Endothelial cell of umbilical vein (primary cell): ENCODE results near the gene SPTB. TPM values are rescaled to one million over a fixed set of nuclear protein-coding genes. Genes with fewer than 3 reads are reported as not detected.

Experiments used
- BruUV-seq: library from RNA; stranded (reverse); fragments of 400-500 nt; replicated peaks from 2 replicates; lab custom pipeline; 2021; lab: Mats Ljungman, UMichigan
- CTCF ChIA-PET: fragments of 300-600, 350-600 bp; sonication (Branson Sonifier 250); formaldehyde crosslinking; loops from one replicate; lab custom pipeline; 2021; ENCODE audit warnings: antibody characterized with exemption, inconsistent platforms; lab: Charles Lee
- POLR2A ChIA-PET: fragments of 300-600, 350-600 bp; sonication (Branson Sonifier 250); formaldehyde crosslinking; loops from one replicate; lab custom pipeline; 2021; ENCODE audit warnings: antibody characterized with exemption, inconsistent platforms; lab: Charles Lee
- DNase-seq: peaks from one replicate; pipeline ENCODE4 v3.0.0-alpha.2; 2011; ENCODE audit warnings: low read depth, low spot score
- FAIRE-seq: peaks from 2 replicates; lab custom pipeline; 2011; peaks lifted over from hg19 to GRCh38; lab: Jason Lieb, UNC
- H2AFZ ChIP-seq: 2 replicates; pipeline ENCODE4 v1.6.0; 2012; ENCODE audit warnings: low read depth, low read length, control low read depth, inconsistent platforms
- H3K27ac ChIP-seq: 2 replicates; pipeline ENCODE4 v1.5.1; 2011; ENCODE audit warnings: low read depth, mild to moderate bottlenecking, control low read depth, low read length, moderate library complexity; ENCODE audit not compliant: insufficient read depth
- H3K27me3 ChIP-seq, 2 experiments: 2 replicates each; pipeline versions ENCODE4 v1.6.0 to v1.6.1; 2011; ENCODE audit warnings: low read length in 2 of 2, mixed read lengths in 1 of 2; ENCODE audit not compliant: control insufficient read depth in 2 of 2, insufficient read depth in 2 of 2
- H3K36me3 ChIP-seq, 2 experiments: 2 replicates in 1 of 2; 3 replicates in 1 of 2; pipeline ENCODE4 v1.5.1; 2011; ENCODE audit warnings: low read length in 2 of 2, mild to moderate bottlenecking in 1 of 2, moderate library complexity in 1 of 2; ENCODE audit not compliant: control insufficient read depth in 2 of 2, insufficient read depth in 2 of 2; ENCODE audit errors: extremely low read depth in 1 of 2
- H3K4me1 ChIP-seq: 3 replicates; pipeline ENCODE4 v1.5.1; 2011; ENCODE audit warnings: mild to moderate bottlenecking, low read length; ENCODE audit not compliant: control insufficient read depth, insufficient read depth; ENCODE audit errors: extremely low read depth
- H3K4me2 ChIP-seq: 2 replicates; pipeline ENCODE4 v1.6.1; 2011; ENCODE audit warnings: low read length, control low read depth, mixed read lengths; ENCODE audit not compliant: insufficient read depth
- H3K4me3 ChIP-seq, 3 experiments: fragments of 200-600 bp in 1 of 3; sonication (generic), shearing (Covaris generic) in 1 of 3; replicated peaks in 1 of 3; 2 replicates each; pipeline ENCODE4 v1.5.1; 2011 to 2016; ENCODE audit warnings: control low read depth in 3 of 3, low read length in 3 of 3, mild to moderate bottlenecking in 2 of 3, inconsistent platforms in 1 of 3, low read depth in 1 of 3, moderate library complexity in 1 of 3; ENCODE audit not compliant: insufficient read depth in 1 of 3
- H3K79me2 ChIP-seq: 2 replicates; pipeline ENCODE4 v1.6.0; 2012; ENCODE audit warnings: low read length, inconsistent platforms; ENCODE audit not compliant: control insufficient read depth, insufficient read depth
- H3K9ac ChIP-seq: replicated peaks from 2 replicates; pipeline ENCODE3; 2011; ENCODE audit warnings: low read length, control low read depth; ENCODE audit not compliant: insufficient read depth; ENCODE audit errors: extremely low read depth
- H3K9me1 ChIP-seq: replicated peaks from 3 replicates; pipeline ENCODE4 v1.6.0; 2011; ENCODE audit warnings: mild to moderate bottlenecking, low read length; ENCODE audit not compliant: control insufficient read depth, insufficient read depth; ENCODE audit errors: extremely low read depth
- H3K9me3 ChIP-seq: replicated peaks from 2 replicates; pipeline ENCODE4 v1.5.1; 2012; ENCODE audit warnings: low read length, inconsistent platforms; ENCODE audit not compliant: control insufficient read depth, insufficient read depth
- H4K20me1 ChIP-seq: replicated peaks from 2 replicates; pipeline ENCODE3; 2011; ENCODE audit warnings: mild to moderate bottlenecking, low read length; ENCODE audit not compliant: control insufficient read depth, insufficient read depth; ENCODE audit errors: extremely low read depth
- CTCF ChIP-seq, 2 donors: IDR thresholded peaks; 1 replicate in 1 of 2; 2 replicates in 1 of 2; pipeline ENCODE4 v1.5.1; 2011; ENCODE audit warnings: low read length in 2 of 2, mild to moderate bottlenecking in 2 of 2, moderate library complexity in 2 of 2, control low read depth in 1 of 2, inconsistent platforms in 1 of 2, low read depth in 1 of 2; ENCODE audit not compliant: insufficient read depth in 1 of 2; ENCODE audit errors: extremely low read depth in 1 of 2
- EZH2 ChIP-seq: IDR thresholded peaks from 2 replicates; pipeline ENCODE4 v1.6.1; 2012; ENCODE audit warnings: borderline replicate concordance, low read depth, mild to moderate bottlenecking, moderate library complexity, low read length, inconsistent platforms; ENCODE audit not compliant: severe bottlenecking
- FOS ChIP-seq: IDR thresholded peaks from 2 replicates; pipeline ENCODE4 v1.6.1; 2011; ENCODE audit warnings: mild to moderate bottlenecking, low read length, moderate library complexity, borderline replicate concordance; ENCODE audit not compliant: insufficient read depth
- GATA2 ChIP-seq: IDR thresholded peaks from 2 replicates; pipeline ENCODE4 v1.7.0; 2011; ENCODE audit warnings: low read depth, mild to moderate bottlenecking, moderate library complexity, mixed read lengths, low read length; ENCODE audit not compliant: insufficient read length, insufficient read depth
- MAX ChIP-seq: IDR thresholded peaks from 2 replicates; pipeline ENCODE4 v1.6.1; 2011; ENCODE audit not compliant: insufficient read depth, insufficient read length
- MYC ChIP-seq: IDR thresholded peaks from one replicate; pipeline ENCODE4 v1.6.1; 2011; ENCODE audit warnings: mild to moderate bottlenecking, low read depth, low read length
- POLR2AphosphoS5 ChIP-seq: IDR thresholded peaks from 2 replicates; pipeline ENCODE4 v1.6.1; 2012; ENCODE audit warnings: low read depth, mild to moderate bottlenecking, control low read depth, low read length, moderate library complexity; ENCODE audit not compliant: insufficient read depth
- dilution Hi-C: fragments of 300-500 bp; cut with MboI; formaldehyde crosslinking; loops from one replicate; pipeline ENCODE4 v1.15.0; 2019; ENCODE audit warnings: low sequenced_read_pairs; ENCODE audit not compliant: extremely low pct_ligation_motif_present
- intact Hi-C: fragments of 100-400 bp; cut with micrococcal nuclease; formaldehyde crosslinking; loops from one replicate; pipeline ENCODE4 v1.10.0; 2022
- polyA plus RNA-seq, 4 experiments: library from polyadenylated mRNA; depleted of rRNA in 3 of 4; stranded (reverse) in 3 of 4; unstranded in 1 of 4; fragments of >200 nt; gene quantifications; 2 replicates each; pipeline versions ENCODE4 v1.2.1 to v1.2.3, GENCODE V29; 2011 to 2012; ENCODE audit warnings: missing spikeins in 1 of 4
- total RNA-seq: library from RNA; stranded (reverse); gene quantifications from 2 replicates; pipeline ENCODE4 v1.2.3, GENCODE V29; 2021

The SPTB gene
- total and polyA plus RNA-seq, 2 donors (not counting 3 experiments of a cell fraction or from before 2014, with no cell fraction given), result 0.03 to 0.07 TPM

DNA sequence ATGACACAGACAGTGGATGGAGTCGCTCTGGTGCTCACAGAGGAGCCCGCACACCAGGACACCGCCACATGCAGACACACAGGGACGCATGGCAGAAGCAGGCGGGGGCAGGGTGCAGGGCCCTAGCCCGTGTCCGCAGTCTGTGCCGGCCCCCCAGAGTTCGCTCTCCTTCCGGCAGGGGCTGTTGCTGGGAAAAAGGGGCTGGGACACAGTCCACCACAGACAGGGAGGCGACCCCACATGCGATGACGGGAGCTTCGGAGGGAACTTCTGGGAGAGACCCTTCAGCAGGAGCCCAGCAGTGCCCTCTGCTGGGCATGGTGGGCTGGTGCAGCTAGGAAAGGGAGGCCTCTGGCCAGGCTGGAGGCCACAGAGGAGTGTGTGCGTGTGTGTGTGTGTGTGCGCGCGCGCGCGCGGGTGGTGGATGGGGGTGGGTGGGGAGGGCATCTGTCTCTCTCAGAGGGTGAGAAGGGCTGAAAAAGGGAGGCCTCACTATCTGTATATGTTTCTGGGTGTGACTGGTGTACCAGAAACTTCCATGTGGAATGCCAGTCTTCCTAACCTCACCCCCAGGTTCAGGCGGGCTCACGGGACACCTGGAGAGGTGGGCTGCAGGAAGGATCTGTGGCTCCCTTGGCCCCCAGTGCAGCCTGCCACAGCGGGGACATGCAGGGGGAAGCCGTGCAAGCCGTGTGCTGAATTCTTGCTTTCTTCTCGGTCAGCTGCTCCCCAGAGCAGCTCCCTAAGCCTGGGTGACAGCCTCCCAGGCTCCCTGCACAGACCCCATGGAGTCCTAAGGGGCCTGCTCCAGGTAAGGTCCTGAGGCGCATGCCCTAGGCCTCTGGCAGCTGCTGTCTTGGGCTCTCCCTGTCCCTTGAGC, 114.8 kb downstream of the SPTB start:
- no peaks in the 10 kb centered on the region for H3K9me3 ChIP-seq
- H3K27ac ChIP-seq, result peak overlapping the region; percentile 30
- dilution Hi-C loops (no loop called here), intact Hi-C loops (loop anchor here (1.0 to 5.0 kb wide), 4 partner anchors 94 to 253 kb away; partner anchors contain the start of genes FNTB and HSPA2)
- no peaks in the 10 kb centered on the region for H3K27me3 ChIP-seq
- BruUV-seq, result no TSS peak
- DNase-seq (peak; percentile 74), FAIRE-seq (peak; percentile 87)
- H3K9me1 ChIP-seq, result no peaks in the 10 kb centered on the region
- H3K4me2 ChIP-seq, result peak overlapping the region; percentile 4
- H3K4me3 ChIP-seq, result no peak overlapping the region
- peaks cover 21% of the 10 kb centered on the region for H3K4me1 ChIP-seq
- no peaks in the 10 kb centered on the region for H3K79me2 ChIP-seq
- no peaks in the 10 kb centered on the region for H3K36me3 ChIP-seq
- POLR2A ChIA-PET, result no interaction called here
- peak overlapping the region; percentile 64 for H2AFZ ChIP-seq
- H4K20me1 ChIP-seq, result no peaks in the 10 kb centered on the region
- CTCF ChIA-PET, result interaction anchor here (0.5 to 3.4 kb wide), 30 partner anchors 9 to 421 kb away, joined by 3 to 56 read pairs (median 4); partner anchors contain the start of genes MTHFD1 and PLEKHG3
- H3K9ac ChIP-seq, result no peak overlapping the region
- TF ChIP-seq CTCF (IDR thresholded peaks at IDR 0.05; ENCODE audit: extremely low read depth in 1 of 2, insufficient read depth in 1 of 2, low read depth in 1 of 2, low read length in 2 of 2), result peak; percentile 80 to 97
- TF ChIP-seq MYC, result no peak
- TF ChIP-seq FOS, result no peak
- TF ChIP-seq GATA2, result no peak
- no peak for TF ChIP-seq EZH2
- TF ChIP-seq POLR2AphosphoS5, result no peak
- TF ChIP-seq MAX, result no peak
